MM.1S (cell line): ENCODE data around the gene TTL.
A peak's percentile ranks its signal among the peaks of the same experiment; 100 is the strongest.

ENCODE experiments used
- DNase-seq: peaks from one replicate; pipeline ENCODE4 v3.0.0-alpha.2; 2015
- H2AFZ ChIP-seq: fragments of 300-600 bp; sonication (generic); 2 replicates; pipeline ENCODE4 v1.6.0; 2016; ENCODE audit warnings: antibody characterized with exemption, low read length
- H3F3A ChIP-seq: fragments of 300-600 bp; sonication (generic); 2 replicates; pipeline ENCODE4 v1.6.1; 2016; ENCODE audit warnings: mild to moderate bottlenecking, antibody characterized with exemption, low read length, moderate library complexity, mixed read lengths; ENCODE audit not compliant: insufficient read depth
- H3K27ac ChIP-seq: fragments of 300-600 bp; sonication (generic); 2 replicates; pipeline ENCODE4 v1.5.1; 2016; ENCODE audit warnings: mild to moderate bottlenecking, low read length
- H3K27me3 ChIP-seq: fragments of 300-600 bp; sonication (generic); replicated peaks from 2 replicates; pipeline ENCODE4 v1.6.0; 2016; ENCODE audit warnings: low read length; ENCODE audit not compliant: insufficient read depth
- H3K36me3 ChIP-seq: fragments of 300-600 bp; sonication (generic); replicated peaks from 2 replicates; pipeline ENCODE4 v1.6.1; 2016; ENCODE audit warnings: mild to moderate bottlenecking, low read length, mixed read lengths; ENCODE audit not compliant: insufficient read depth
- H3K4me1 ChIP-seq: fragments of 300-600 bp; sonication (generic); 2 replicates; pipeline ENCODE4 v1.6.1; 2016; ENCODE audit warnings: low read length, mixed read lengths
- H3K4me2 ChIP-seq: fragments of 300-600 bp; sonication (generic); 2 replicates; pipeline ENCODE4 v1.6.0; 2016; ENCODE audit warnings: low read depth, low read length
- H3K4me3 ChIP-seq: fragments of 300-600 bp; sonication (generic); 2 replicates; pipeline ENCODE4 v1.5.1; 2016; ENCODE audit warnings: low read length, mixed read lengths
- H3K79me2 ChIP-seq: fragments of 300-600 bp; sonication (generic); 2 replicates; pipeline ENCODE4 v1.6.1; 2016; ENCODE audit warnings: mixed run types, low read length, mixed read lengths
- H3K9ac ChIP-seq: fragments of 300-600 bp; sonication (generic); 2 replicates; pipeline ENCODE4 v1.6.1; 2016; ENCODE audit warnings: low read length, mixed read lengths
- H3K9me2 ChIP-seq: fragments of 300-600 bp; sonication (generic); replicated peaks from 2 replicates; pipeline ENCODE4 v1.6.1; 2016; ENCODE audit warnings: mild to moderate bottlenecking, low read length, mixed read lengths; ENCODE audit not compliant: insufficient read depth
- H3K9me3 ChIP-seq: fragments of 300-600 bp; sonication (generic); replicated peaks from 2 replicates; pipeline ENCODE4 v1.6.1; 2016; ENCODE audit warnings: mild to moderate bottlenecking, low read length, mixed read lengths; ENCODE audit not compliant: insufficient read depth
- H4K20me1 ChIP-seq: fragments of 300-600 bp; sonication (generic); 2 replicates; pipeline ENCODE4 v1.6.1; 2016; ENCODE audit warnings: mild to moderate bottlenecking, low read length, moderate library complexity, mixed read lengths; ENCODE audit not compliant: insufficient read depth
- CTCF ChIP-seq: fragments of 300-600 bp; sonication (generic); IDR thresholded peaks from 2 replicates; pipeline ENCODE4 v1.5.1; 2016; ENCODE audit warnings: antibody characterized with exemption, low read length, mixed read lengths
- EZH2 ChIP-seq: fragments of 300-600 bp; sonication (generic); optimal IDR thresholded peaks from 2 replicates; pipeline ENCODE3; 2017; ENCODE audit warnings: low read depth, mild to moderate bottlenecking, antibody characterized with exemption, low read length, mixed read lengths
- EZH2phosphoT487 ChIP-seq: fragments of 300-600 bp; sonication (generic); IDR thresholded peaks from 2 replicates; pipeline ENCODE4 v1.6.1; 2018; ENCODE audit warnings: antibody characterized with exemption, low read length

TTL gene

DNA sequence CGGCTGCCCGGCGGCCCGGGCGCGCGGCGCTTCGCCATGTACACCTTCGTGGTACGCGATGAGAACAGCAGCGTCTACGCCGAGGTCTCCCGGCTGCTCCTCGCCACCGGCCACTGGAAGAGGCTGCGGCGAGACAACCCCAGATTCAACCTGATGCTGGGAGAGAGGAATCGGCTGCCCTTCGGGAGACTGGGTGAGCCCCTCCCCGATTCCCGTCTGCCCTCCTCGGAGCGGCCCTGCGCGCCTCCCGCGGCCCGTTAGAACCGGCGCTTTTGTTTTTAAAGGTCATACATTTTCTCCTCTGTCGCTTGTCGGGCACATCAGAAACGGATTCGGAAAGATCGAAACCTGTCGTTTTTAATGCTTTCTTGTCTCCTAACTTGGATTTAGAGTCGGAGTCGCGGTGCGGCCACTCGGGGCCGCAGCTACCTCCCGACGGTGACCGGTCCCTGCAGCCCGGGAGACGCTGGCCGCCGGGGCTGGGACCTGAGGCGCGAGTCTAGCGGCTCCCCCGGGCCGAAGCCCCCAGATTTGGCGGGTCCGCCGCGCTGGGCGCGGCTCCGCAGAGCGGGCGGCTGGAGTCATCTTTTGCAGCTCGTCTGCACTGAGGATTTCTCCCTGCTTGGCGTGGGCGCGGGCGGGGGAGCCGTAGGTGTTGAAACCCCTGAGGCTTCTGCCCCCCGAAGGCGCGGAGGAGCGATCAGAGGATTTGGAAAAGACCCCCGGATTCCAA is 519 bp downstream of the TTL start:
- peak overlapping the region; percentile 92 for H3K4me2 ChIP-seq
- H3K36me3 ChIP-seq, result no peaks in the 10 kb centered on the region
- H3K27me3 ChIP-seq, result no peaks in the 10 kb centered on the region
- no peaks in the 10 kb centered on the region for H4K20me1 ChIP-seq
- peaks cover 46% of the 10 kb centered on the region for H3K79me2 ChIP-seq
- H3K4me1 ChIP-seq, result peaks cover 15% of the 10 kb centered on the region
- H3F3A ChIP-seq, result peaks cover 17% of the 10 kb centered on the region
- no peaks in the 10 kb centered on the region for H3K9me2 ChIP-seq
- DNase-seq, result peak; percentile 39
- TF ChIP-seq CTCF (no peak), EZH2 (no peak), EZH2phosphoT487 (no peak)
- peak overlapping the region; percentile 99 for H2AFZ ChIP-seq
- H3K4me3 ChIP-seq, result peak overlapping the region; percentile 99
- H3K9ac ChIP-seq, result peak overlapping the region; percentile 81
- H3K9me3 ChIP-seq, result no peaks in the 10 kb centered on the region
- peak overlapping the region; percentile 65; the same call in 1 of the 2 replicates for H3K27ac ChIP-seq

- Histone ChIP-seq H3K27me3 (no peaks in the 10 kb centered on the region), H3K36me3 (no peaks in the 10 kb centered on the region), H3K9me3 (no peaks in the 10 kb centered on the region), H3K9ac (peak overlapping the region; percentile 81; the same call in 1 of the 2 replicates), H3K4me3 (peak overlapping the region; percentile 99), H2AFZ (peak overlapping the region; percentile 99), H3K9me2 (no peaks in the 10 kb centered on the region), H3K4me2 (peak overlapping the region; percentile 92), H3K4me1 (peaks cover 15% of the 10 kb centered on the region), H3F3A (peaks cover 17% of the 10 kb centered on the region), H3K79me2 (peaks cover 52% of the 10 kb centered on the region), H3K27ac (peak overlapping the region; percentile 65; the same call in 1 of the 2 replicates), H4K20me1 (no peaks in the 10 kb centered on the region)
- DNase-seq, result no peak
- TF ChIP-seq EZH2 (no peak), EZH2phosphoT487 (no peak), CTCF (no peak)
Observed at GRCh38 chr2:112483042-112483473, 1.1 kb downstream of the TTL start.

GRCh38 chr2:112483831-112484230 is 1.9 kb downstream of the TTL start:
- Histone ChIP-seq H3K79me2 (peaks cover 55% of the 10 kb centered on the region), H2AFZ (no peak overlapping the region), H3K4me2 (peak overlapping the region; percentile 92), H3K36me3 (no peaks in the 10 kb centered on the region), H3K4me1 (peaks cover 15% of the 10 kb centered on the region), H3K27ac (no peak overlapping the region), H3K27me3 (no peaks in the 10 kb centered on the region), H3F3A (peaks cover 17% of the 10 kb centered on the region), H3K9me2 (no peaks in the 10 kb centered on the region), H4K20me1 (no peaks in the 10 kb centered on the region), H3K4me3 (peak overlapping the region; percentile 99; the same call in 1 of the 2 replicates), H3K9me3 (no peaks in the 10 kb centered on the region), H3K9ac (no peak overlapping the region)
- TF ChIP-seq CTCF (no peak), EZH2 (no peak), EZH2phosphoT487 (no peak)
- DNase-seq, result no peak
